GM21786 (cell line): Measurements from ENCODE around the gene DPH1.
"Not testable (repeated sequence)": the region's sequence is repeated elsewhere in the genome, so short reads cannot be mapped to it uniquely, and the experiment has no call there.

Experiments
- ATAC-seq: cut with Tn5 transposase; IDR thresholded peaks from one replicate; pipeline ENCODE4 v1.9.1; 2021; ENCODE audit not compliant: unreplicated experiment

Gene DPH1

GRCh38 chr17:2029911-2030778 lies at the start of gene DPH1:
Gene DPH1, plus strand, starts transcription at chr17:2030153. Its CDS starts 17 bp downstream, at chr17:2030170.
- peak; percentile 75 for ATAC-seq

- no peak for ATAC-seq
Observed at GRCh38 chr17:1980665-1981250, 49.2 kb upstream of the DPH1 start.

- not testable (repeated sequence) for ATAC-seq
Observed at GRCh38 chr17:1982793-1983366, 47.1 kb upstream of the DPH1 start.

- no peak for ATAC-seq
Observed at GRCh38 chr17:1985093-1985492, 44.9 kb upstream of the DPH1 start.

GRCh38 chr17:1985686-1986085 lies 44.3 kb upstream of the DPH1 start:
- no peak for ATAC-seq

- ATAC-seq, result no peak
Observed at GRCh38 chr17:1986783-1987451, 43.0 kb upstream of the DPH1 start.

GRCh38 chr17:1989135-1989534 lies 40.8 kb upstream of the DPH1 start:
- ATAC-seq, result no peak

GRCh38 chr17:1992541-1992940 lies 37.4 kb upstream of the DPH1 start:
- ATAC-seq, result no peak

GRCh38 chr17:1994707-1995106 lies 35.2 kb upstream of the DPH1 start:
- ATAC-seq, result no peak

GRCh38 chr17:1995321-1995892 lies 34.5 kb upstream of the DPH1 start:
- no peak for ATAC-seq

GRCh38 chr17:1995907-1996799 lies 33.8 kb upstream of the DPH1 start:
- no peak for ATAC-seq

- no peak for ATAC-seq
Observed at GRCh38 chr17:1996800-1997288, 33.1 kb upstream of the DPH1 start.

- no peak for ATAC-seq
Observed at GRCh38 chr17:1997289-1997926, 32.5 kb upstream of the DPH1 start.

- no peak for ATAC-seq
Observed at GRCh38 chr17:1997927-1998742, 31.8 kb upstream of the DPH1 start.

- ATAC-seq, result no peak
Observed at GRCh38 chr17:1999557-2000251, 30.2 kb upstream of the DPH1 start.

GRCh38 chr17:2002767-2003329 lies 27.1 kb upstream of the DPH1 start:
- no peak for ATAC-seq

- ATAC-seq, result no peak
Observed at GRCh38 chr17:2003525-2003924, 26.4 kb upstream of the DPH1 start.

- no peak for ATAC-seq
Observed at GRCh38 chr17:2004435-2004952, 25.5 kb upstream of the DPH1 start.
